HCT116 (cell line): ENCODE results near the gene TMEM138. TPM values are rescaled to one million over a fixed set of nuclear protein-coding genes. Genes with fewer than 3 reads are reported as not detected.

Experiments
- ATAC-seq: fragments of 200-7000 bp; cut with Tn5 transposase; 2 replicates; pipeline ENCODE4 v1.9.1; 2020; ENCODE audit warnings: mild to moderate bottlenecking, moderate library complexity
- BruUV-seq: library from RNA; stranded (reverse); fragments of 400-500 nt; replicated peaks from 2 replicates; lab custom pipeline; 2021; lab: Mats Ljungman, UMichigan
- CTCF ChIA-PET: fragments of 300-600 bp; sonication (Branson Sonifier 250); formaldehyde crosslinking; loops from one replicate; lab custom pipeline; 2021; ENCODE audit warnings: antibody characterized with exemption; lab: Charles Lee
- POLR2A ChIA-PET: fragments of 300-600, 350-600 bp; sonication (Branson Sonifier 250); formaldehyde crosslinking; loops from one replicate; lab custom pipeline; 2021; ENCODE audit warnings: antibody characterized with exemption; lab: Charles Lee
- RAD21 ChIA-PET, 2 experiments: fragments of 300-600 bp; sonication (Branson Sonifier 250); formaldehyde crosslinking; loops; one replicate each; lab custom pipeline; 2023; ENCODE audit warnings: low total read pairs in 2 of 2; ENCODE audit not compliant: uncharacterized antibody in 2 of 2, unreplicated experiment in 2 of 2, low non-redundant PET in 1 of 2; lab: Charles Lee
- DNase-seq: peaks from one replicate; pipeline ENCODE4 v3.0.0-alpha.2; 2010; ENCODE audit warnings: low read depth, low spot score
- H2AFZ ChIP-seq: fragments of 200-600 bp; shearing (Covaris generic), sonication (generic); 2 replicates; pipeline ENCODE4 v1.6.1; 2017; ENCODE audit warnings: low read depth, mixed run types, mixed read lengths, antibody characterized with exemption, low read length; ENCODE audit not compliant: poor library complexity, severe bottlenecking
- H3K27ac ChIP-seq: 2 replicates; pipeline ENCODE4 v1.5.1; 2012; ENCODE audit warnings: low read depth, low read length
- H3K27me3 ChIP-seq: fragments of 200-600 bp; sonication (generic); 2 replicates; pipeline ENCODE4 v1.6.1; 2016; ENCODE audit warnings: mixed run types, low read length, mixed read lengths; ENCODE audit not compliant: insufficient read depth
- H3K36me3 ChIP-seq, 2 experiments: fragments of 200-500 bp in 1 of 2; fragments of 200-600 bp in 1 of 2; sonication (Bioruptor generic) in 1 of 2; sonication (generic) in 1 of 2; 2 replicates each; pipeline versions ENCODE4 v1.5.1 to v1.6.1; 2014 to 2016; ENCODE audit warnings: low read length in 2 of 2, inconsistent platforms in 1 of 2, mixed read lengths in 1 of 2, mixed run types in 1 of 2; ENCODE audit not compliant: insufficient read depth in 2 of 2, control insufficient read depth in 1 of 2
- H3K4me1 ChIP-seq, 2 experiments: fragments of 200-600 bp in 1 of 2; sonication (generic) in 1 of 2; 2 replicates each; pipeline versions ENCODE4 v1.5.1 to v1.6.1; 2012 to 2017; ENCODE audit warnings: low read length in 2 of 2, inconsistent platforms in 1 of 2, mild to moderate bottlenecking in 1 of 2, mixed read lengths in 1 of 2, mixed run types in 1 of 2, moderate library complexity in 1 of 2; ENCODE audit not compliant: insufficient read depth in 2 of 2, control insufficient read depth in 1 of 2
- H3K4me2 ChIP-seq: fragments of 200-600 bp; sonication (generic); 2 replicates; pipeline ENCODE4 v1.6.1; 2017; ENCODE audit warnings: mixed run types, low read length, mixed read lengths
- H3K4me3 ChIP-seq, 2 experiments: fragments of 200-600 bp in 1 of 2; sonication (generic) in 1 of 2; replicated peaks in 1 of 2; 2 replicates each; pipeline ENCODE4 v1.5.1; 2011 to 2016; ENCODE audit warnings: low read length in 2 of 2, control low read depth in 1 of 2, low read depth in 1 of 2, mild to moderate bottlenecking in 1 of 2, mixed read lengths in 1 of 2, mixed run types in 1 of 2
- H3K79me2 ChIP-seq: fragments of 200-600 bp; sonication (generic); 2 replicates; pipeline ENCODE4 v1.6.1; 2017; ENCODE audit warnings: mild to moderate bottlenecking, mixed run types, low read length, moderate library complexity, mixed read lengths; ENCODE audit not compliant: insufficient read depth
- H3K9ac ChIP-seq: fragments of 200-600 bp; sonication (generic); 2 replicates; pipeline ENCODE4 v1.6.1; 2016; ENCODE audit warnings: low read length, mixed read lengths
- H3K9me2 ChIP-seq: fragments of 200-600 bp; sonication (generic), shearing (Covaris generic); 2 replicates; pipeline ENCODE4 v1.6.1; 2017; ENCODE audit warnings: mixed run types, mild to moderate bottlenecking, moderate library complexity; ENCODE audit not compliant: insufficient read depth
- H3K9me3 ChIP-seq, 2 experiments: fragments of 200-500 bp in 1 of 2; fragments of 200-600 bp in 1 of 2; sonication (Bioruptor generic) in 1 of 2; sonication (generic) in 1 of 2; 2 replicates each; pipeline ENCODE4 v1.6.1; 2014 to 2017; ENCODE audit warnings: low read length in 2 of 2, mixed read lengths in 2 of 2, inconsistent platforms in 1 of 2, low read depth in 1 of 2, mild to moderate bottlenecking in 1 of 2, mixed run types in 1 of 2, moderate library complexity in 1 of 2; ENCODE audit not compliant: control insufficient read depth in 1 of 2, insufficient read depth in 1 of 2
- H4K20me1 ChIP-seq: fragments of 200-600 bp; sonication (generic), shearing (Covaris generic); 2 replicates; pipeline ENCODE4 v1.6.1; 2017; ENCODE audit warnings: mixed run types, mild to moderate bottlenecking, moderate library complexity; ENCODE audit not compliant: insufficient read depth
- CBX3 ChIP-seq: IDR thresholded peaks from 2 replicates; pipeline ENCODE4 v1.6.1; 2012; ENCODE audit warnings: low read depth
- CEBPB ChIP-seq: IDR thresholded peaks from 2 replicates; pipeline ENCODE4 v1.6.1; 2012; ENCODE audit warnings: low read depth
- EGR1 ChIP-seq: IDR thresholded peaks from 2 replicates; pipeline ENCODE4 v1.6.1; 2012; ENCODE audit warnings: low read depth
- ELF1 ChIP-seq: IDR thresholded peaks from 2 replicates; pipeline ENCODE4 v1.6.1; 2012; ENCODE audit warnings: low read depth, borderline replicate concordance
- EZH2 ChIP-seq: fragments of 200-600 bp; sonication (generic); IDR thresholded peaks from 2 replicates; pipeline ENCODE4 v1.6.1; 2017; ENCODE audit warnings: antibody characterized with exemption, mixed run types
- FOSL1 ChIP-seq: IDR thresholded peaks from 2 replicates; pipeline ENCODE4 v1.6.1; 2012; ENCODE audit warnings: low read depth
- JUND ChIP-seq: IDR thresholded peaks from 2 replicates; pipeline ENCODE4 v1.6.1; 2012
- POLR2A ChIP-seq: IDR thresholded peaks from 2 replicates; pipeline ENCODE4 v1.7.0; 2011; ENCODE audit warnings: borderline replicate concordance; ENCODE audit not compliant: insufficient read depth, insufficient read length; ENCODE audit errors: extremely low read depth
- POLR2AphosphoS5 ChIP-seq: IDR thresholded peaks from 2 replicates; pipeline ENCODE4 v1.6.1; 2011; ENCODE audit warnings: mild to moderate bottlenecking, low read depth, low read length, moderate library complexity
- RAD21 ChIP-seq: IDR thresholded peaks from 2 replicates; pipeline ENCODE4 v1.6.1; 2012; ENCODE audit warnings: low read depth, mild to moderate bottlenecking
- SIN3A ChIP-seq: IDR thresholded peaks from 2 replicates; pipeline ENCODE4 v1.6.1; 2012; ENCODE audit warnings: low read depth
- SP1 ChIP-seq: IDR thresholded peaks from 2 replicates; pipeline ENCODE4 v1.6.1; 2012; ENCODE audit warnings: low read depth
- SRF ChIP-seq: IDR thresholded peaks from 2 replicates; pipeline ENCODE4 v1.6.1; 2012; ENCODE audit warnings: low read depth
- TCF7L2 ChIP-seq: IDR thresholded peaks from 2 replicates; pipeline ENCODE4 v1.7.0; 2011; ENCODE audit warnings: borderline replicate concordance, inconsistent platforms; ENCODE audit not compliant: insufficient read depth, insufficient read length; ENCODE audit errors: extremely low read depth
- YY1 ChIP-seq: IDR thresholded peaks from 2 replicates; pipeline ENCODE4 v1.6.1; 2011; ENCODE audit warnings: low read length, low read depth, moderate library complexity, mild to moderate bottlenecking; ENCODE audit not compliant: insufficient replicate concordance; ENCODE audit errors: extremely low read depth
- ZFX ChIP-seq: fragments of 450-650 bp; IDR thresholded peaks from 2 replicates; pipeline ENCODE4 v1.6.1; 2017
- intact Hi-C: fragments of 100-400 bp; cut with micrococcal nuclease; formaldehyde crosslinking; loops from 2 replicates; pipeline ENCODE4 v1.10.0; 2022
- total RNA-seq: library from RNA; stranded (reverse); gene quantifications from one replicate; pipeline ENCODE4 v1.2.1, GENCODE V29; 2021; ENCODE audit not compliant: unreplicated experiment
- TF ChIP-seq, protein P1 (sequence below), 3 experiments: fragments of 200-600 bp in 1 of 3; sonication (generic) in 1 of 3; IDR thresholded peaks in 2 of 3; conservative IDR thresholded peaks in 1 of 3; 2 replicates each; pipeline ENCODE4 v1.5.1; 2012 to 2017; ENCODE audit warnings: low read depth in 2 of 3, low read length in 2 of 3, antibody characterized with exemption in 1 of 3, borderline replicate concordance in 1 of 3, control low read depth in 1 of 3, mild to moderate bottlenecking in 1 of 3, mixed read lengths in 1 of 3, mixed run types in 1 of 3, moderate library complexity in 1 of 3; ENCODE audit not compliant: insufficient read depth in 1 of 3
- TF ChIP-seq, protein P2 (sequence below): IDR thresholded peaks from 2 replicates; pipeline ENCODE4 v1.6.1; 2012
- TF ChIP-seq, protein P3 (sequence below): IDR thresholded peaks from 2 replicates; pipeline ENCODE4 v1.6.1; 2012
- TF ChIP-seq, protein P4 (sequence below): IDR thresholded peaks from 2 replicates; pipeline ENCODE4 v1.6.1; 2011; ENCODE audit warnings: mild to moderate bottlenecking, low read length, moderate library complexity; ENCODE audit not compliant: insufficient replicate concordance; ENCODE audit errors: extremely low read depth

The TMEM138 gene
- total RNA-seq, 1 experiment from 2014 or later = 45.0 TPM

GRCh38 chr11:61378713-61379313, 16.6 kb downstream of the TMEM138 start (continued):
- TF ChIP-seq, protein P1, sequence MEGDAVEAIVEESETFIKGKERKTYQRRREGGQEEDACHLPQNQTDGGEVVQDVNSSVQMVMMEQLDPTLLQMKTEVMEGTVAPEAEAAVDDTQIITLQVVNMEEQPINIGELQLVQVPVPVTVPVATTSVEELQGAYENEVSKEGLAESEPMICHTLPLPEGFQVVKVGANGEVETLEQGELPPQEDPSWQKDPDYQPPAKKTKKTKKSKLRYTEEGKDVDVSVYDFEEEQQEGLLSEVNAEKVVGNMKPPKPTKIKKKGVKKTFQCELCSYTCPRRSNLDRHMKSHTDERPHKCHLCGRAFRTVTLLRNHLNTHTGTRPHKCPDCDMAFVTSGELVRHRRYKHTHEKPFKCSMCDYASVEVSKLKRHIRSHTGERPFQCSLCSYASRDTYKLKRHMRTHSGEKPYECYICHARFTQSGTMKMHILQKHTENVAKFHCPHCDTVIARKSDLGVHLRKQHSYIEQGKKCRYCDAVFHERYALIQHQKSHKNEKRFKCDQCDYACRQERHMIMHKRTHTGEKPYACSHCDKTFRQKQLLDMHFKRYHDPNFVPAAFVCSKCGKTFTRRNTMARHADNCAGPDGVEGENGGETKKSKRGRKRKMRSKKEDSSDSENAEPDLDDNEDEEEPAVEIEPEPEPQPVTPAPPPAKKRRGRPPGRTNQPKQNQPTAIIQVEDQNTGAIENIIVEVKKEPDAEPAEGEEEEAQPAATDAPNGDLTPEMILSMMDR (IDR thresholded peaks at IDR 0.05 in 2 of 3, conservative IDR thresholded peaks at IDR 0.05 in 1 of 3; ENCODE audit: borderline replicate concordance in 1 of 3, insufficient read depth in 1 of 3, low read depth in 2 of 3, low read length in 2 of 3) = no peak
- no peak for TF ChIP-seq CBX3

GRCh38 chr11:61380884-61381283, 18.7 kb downstream of the TMEM138 start:
- H3K27ac ChIP-seq = no peak overlapping the region
- no peaks in the 10 kb centered on the region for H3K9me3 ChIP-seq
- intact Hi-C loops = loop anchor here (10.0 kb wide), 1 partner anchor 606 kb away; no protein-coding TSS in a partner anchor
- no peaks in the 10 kb centered on the region for H3K4me1 ChIP-seq
- CTCF ChIA-PET = interaction anchor here (6.5 kb wide), 1 partner anchor 45 kb away, joined by 120 read pairs; no protein-coding TSS in a partner anchor
- H2AFZ ChIP-seq = no peak overlapping the region
- H4K20me1 ChIP-seq = no peaks in the 10 kb centered on the region
- BruUV-seq = no TSS peak
- H3K27me3 ChIP-seq = no peaks in the 10 kb centered on the region
- no peak for ATAC-seq
- TF ChIP-seq TCF7L2 (no peak), SP1 (no peak), YY1 (no peak), JUND (no peak), EGR1 (no peak), SRF (no peak), ELF1 (no peak), POLR2A (no peak), CEBPB (no peak), EZH2 (no peak), SIN3A (no peak), POLR2AphosphoS5 (no peak), RAD21 (no peak), ZFX (no peak), CBX3 (no peak), FOSL1 (no peak)
- TF ChIP-seq, protein P2, sequence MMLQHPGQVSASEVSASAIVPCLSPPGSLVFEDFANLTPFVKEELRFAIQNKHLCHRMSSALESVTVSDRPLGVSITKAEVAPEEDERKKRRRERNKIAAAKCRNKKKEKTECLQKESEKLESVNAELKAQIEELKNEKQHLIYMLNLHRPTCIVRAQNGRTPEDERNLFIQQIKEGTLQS = no peak
- TF ChIP-seq, protein P1 (IDR thresholded peaks at IDR 0.05 in 2 of 3, conservative IDR thresholded peaks at IDR 0.05 in 1 of 3; ENCODE audit: borderline replicate concordance in 1 of 3, insufficient read depth in 1 of 3, low read depth in 2 of 3, low read length in 2 of 3) = no peak
- TF ChIP-seq, protein P3, sequence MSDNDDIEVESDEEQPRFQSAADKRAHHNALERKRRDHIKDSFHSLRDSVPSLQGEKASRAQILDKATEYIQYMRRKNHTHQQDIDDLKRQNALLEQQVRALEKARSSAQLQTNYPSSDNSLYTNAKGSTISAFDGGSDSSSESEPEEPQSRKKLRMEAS = no peak
- TF ChIP-seq, protein P4, sequence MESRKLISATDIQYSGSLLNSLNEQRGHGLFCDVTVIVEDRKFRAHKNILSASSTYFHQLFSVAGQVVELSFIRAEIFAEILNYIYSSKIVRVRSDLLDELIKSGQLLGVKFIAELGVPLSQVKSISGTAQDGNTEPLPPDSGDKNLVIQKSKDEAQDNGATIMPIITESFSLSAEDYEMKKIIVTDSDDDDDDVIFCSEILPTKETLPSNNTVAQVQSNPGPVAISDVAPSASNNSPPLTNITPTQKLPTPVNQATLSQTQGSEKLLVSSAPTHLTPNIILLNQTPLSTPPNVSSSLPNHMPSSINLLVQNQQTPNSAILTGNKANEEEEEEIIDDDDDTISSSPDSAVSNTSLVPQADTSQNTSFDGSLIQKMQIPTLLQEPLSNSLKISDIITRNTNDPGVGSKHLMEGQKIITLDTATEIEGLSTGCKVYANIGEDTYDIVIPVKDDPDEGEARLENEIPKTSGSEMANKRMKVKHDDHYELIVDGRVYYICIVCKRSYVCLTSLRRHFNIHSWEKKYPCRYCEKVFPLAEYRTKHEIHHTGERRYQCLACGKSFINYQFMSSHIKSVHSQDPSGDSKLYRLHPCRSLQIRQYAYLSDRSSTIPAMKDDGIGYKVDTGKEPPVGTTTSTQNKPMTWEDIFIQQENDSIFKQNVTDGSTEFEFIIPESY = no peak
- TF ChIP-seq, all 23 proteins: peak for 0
- Histone ChIP-seq H3K4me2 (no peak overlapping the region), H3K36me3 (no peaks in the 10 kb centered on the region), H3K4me3 (no peak overlapping the region), H3K9ac (no peak overlapping the region), H3K79me2 (no peaks in the 10 kb centered on the region), H3K9me2 (no peaks in the 10 kb centered on the region)
- RAD21 ChIA-PET = no interaction called here
- no peak for DNase-seq
- POLR2A ChIA-PET = no interaction called here
